ENCODE data around the gene KIF6.

DNA sequence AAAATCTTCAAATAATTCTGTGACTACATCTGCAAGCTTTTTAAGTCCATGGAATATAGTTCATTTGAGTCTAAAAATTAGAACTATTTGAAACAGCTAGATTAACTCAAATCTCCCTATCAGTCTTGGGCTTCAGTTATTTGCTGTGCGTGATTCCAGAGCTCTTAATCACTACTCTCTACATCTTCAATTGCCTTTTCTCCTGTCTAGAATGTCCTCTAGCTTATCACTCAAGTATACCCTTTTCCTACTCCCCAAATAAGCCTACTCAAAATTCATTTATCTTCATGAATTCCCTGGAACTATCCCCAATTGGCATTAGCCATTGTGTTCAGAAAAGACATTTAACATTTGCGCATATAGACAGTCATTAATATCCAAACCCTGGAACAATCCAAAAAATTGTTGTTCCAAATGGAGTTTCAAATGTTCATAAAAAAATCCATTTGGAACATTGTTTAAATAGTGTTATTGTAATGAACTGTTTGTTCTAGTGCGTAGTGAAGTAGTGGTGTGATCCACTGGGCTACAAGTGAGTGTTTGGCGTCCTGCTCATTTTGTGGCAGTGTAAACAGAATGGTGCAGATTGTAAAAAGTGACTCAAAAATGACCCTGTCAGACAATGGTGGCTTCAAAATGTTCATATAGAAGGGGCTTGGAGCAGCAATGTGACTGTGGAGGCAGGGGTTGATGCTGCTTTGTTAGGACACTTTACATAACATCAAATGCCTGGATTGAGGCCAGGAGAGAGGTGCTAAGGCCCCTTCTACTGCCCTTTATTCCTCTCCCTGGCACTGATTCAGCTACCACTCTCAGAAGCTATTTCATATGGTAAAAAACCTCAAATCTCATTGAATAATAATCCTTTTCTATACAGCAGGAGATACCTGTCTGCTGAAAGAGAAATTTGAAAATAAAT, 122.3 kb downstream of the KIF6 start:
- TF ChIP-seq EZH2 (IDR thresholded peaks at IDR 0.05) (no peak), POLR2AphosphoS5 (IDR thresholded peaks at IDR 0.05; ENCODE audit: borderline replicate concordance, low read depth, low read length) (no peak)
